ENCODE data around the gene CPNE9. TPM values are rescaled to one million over a fixed set of nuclear protein-coding genes. Genes with fewer than 3 reads are reported as not detected.

Gene CPNE9
- total and polyA plus RNA-seq, 2 of the 13 experiments (the other 11 are each of a cell fraction or from before 2014, with no cell fraction given), result 0.20 TPM; not detected in 1

DNA sequence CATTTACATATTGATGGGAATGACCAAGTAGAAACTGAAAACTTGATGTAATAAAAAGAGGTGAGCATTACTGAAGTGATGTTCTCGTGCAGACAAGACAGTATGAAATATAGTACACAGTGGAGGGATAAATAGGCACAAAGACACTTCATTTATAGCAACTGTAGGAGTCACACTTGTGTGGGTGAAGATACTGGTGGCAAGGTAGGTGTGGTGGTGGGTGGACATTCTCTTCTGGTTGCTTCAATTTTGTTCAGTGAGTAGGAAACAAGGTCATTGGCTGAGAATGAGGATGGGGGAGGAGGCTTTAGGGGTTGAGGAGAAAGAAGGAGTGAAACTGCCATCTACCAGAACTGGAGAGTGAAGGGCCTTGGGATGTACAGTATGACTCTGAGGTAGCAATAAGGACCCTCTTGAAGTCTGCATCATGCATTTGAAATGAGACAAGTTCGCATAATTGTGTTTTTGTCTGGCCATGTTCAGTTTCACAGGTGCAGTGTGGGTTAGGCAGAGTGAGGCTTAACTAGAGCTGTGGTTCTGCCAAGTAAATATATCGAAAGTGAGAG lies 6.6 kb downstream of the CPNE9 start:
- TF ChIP-seq HDAC1 (CRISPR knock-in tag; IDR thresholded peaks at IDR 0.05) (no peak), ZNF768 (CRISPR knock-in tag; IDR thresholded peaks at IDR 0.05) (no peak), REPIN1 (CRISPR knock-in tag; IDR thresholded peaks at IDR 0.05; ENCODE audit: borderline replicate concordance, low read depth) (no peak), SOX6 (IDR thresholded peaks at IDR 0.05) (no peak), SOX6 (CRISPR knock-in tag; IDR thresholded peaks at IDR 0.05) (no peak), CCAR2 (optimal IDR thresholded peaks at IDR 0.05; ENCODE audit: low read depth, low read length) (no peak), ZNF34 (CRISPR knock-in tag; IDR thresholded peaks at IDR 0.05; ENCODE audit: borderline replicate concordance) (no peak)
- Histone ChIP-seq H4K20me1 (ENCODE audit: insufficient read depth, low read length) (no peaks in the 10 kb centered on the region), H3K27ac (ENCODE audit: extremely low read length, insufficient read depth, low read length) (no peak overlapping the region), H3K79me2 (ENCODE audit: insufficient read depth, low read length) (no peaks in the 10 kb centered on the region), H3K4me3 (replicated peaks in 1 of 3; ENCODE audit: insufficient read depth in 1 of 3, low read depth in 2 of 3, low read length in 3 of 3) (no peak overlapping the region), H2AFZ (ENCODE audit: low read length) (no peak overlapping the region), H3K4me2 (ENCODE audit: low read depth, low read length) (no peak overlapping the region), H3K9me3 (ENCODE audit: low read length) (no peaks in the 10 kb centered on the region), H3K4me1 (ENCODE audit: insufficient read depth, low read length) (peaks cover 2% of the 10 kb centered on the region), H3K36me3 (replicated peaks in 1 of 2; ENCODE audit: control insufficient read depth in 1 of 2, insufficient read depth in 2 of 2, low read length in 2 of 2) (no peaks in the 10 kb centered on the region), H3K9ac (ENCODE audit: insufficient read depth, low read depth, low read length) (no peak overlapping the region), H3K27me3 (ENCODE audit: control insufficient read depth in 1 of 2, insufficient read depth in 2 of 2, low read length in 2 of 2) (peaks cover 6 to 21% of the 10 kb centered on the region in 2 experiments; a peak in 4 of 5 replicates)
- in situ Hi-C loops (cut with HindIII; ENCODE audit: extremely low pct_ligation_motif_present, low pct_unique_long_range_greater_than_20kb), result no loop called here
- DNase-seq (ENCODE audit: low spot score) (no peak), ATAC-seq (no peak), FAIRE-seq (no peak)
- intact Hi-C loops (cut with micrococcal nuclease; ENCODE audit: unreplicated experiment), result no loop called here
- no TSS peak for BruUV-seq (replicated peaks)
- WGBS (ENCODE audit: low lambda C conversion rate), result 18% methylated on average over 3 of the region's 3 CpGs
- CTCF ChIA-PET (ENCODE audit: low intra/inter-chr PET ratio, low total read pairs), result no interaction called here
- POLR2A ChIA-PET, result no interaction called here

DNA sequence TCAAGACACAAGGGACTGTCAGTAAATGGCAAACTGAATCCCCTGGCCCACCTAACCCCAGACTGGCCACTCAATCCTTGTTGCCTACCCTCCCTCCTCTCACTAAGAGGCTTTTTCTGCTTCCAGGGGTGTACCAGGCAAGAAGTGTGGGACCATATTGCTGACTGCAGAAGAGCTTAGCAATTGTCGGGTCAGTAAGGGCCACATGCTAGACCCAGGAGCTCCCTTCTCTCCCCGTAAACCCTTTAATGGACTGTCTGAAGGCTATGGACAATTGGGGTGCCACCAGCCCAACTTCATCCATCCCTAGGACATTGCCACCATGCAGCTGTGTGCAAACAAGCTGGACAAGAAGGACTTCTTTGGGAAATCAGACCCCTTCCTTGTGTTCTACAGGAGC lies 8.8 kb downstream of the CPNE9 start:
- CTCF ChIA-PET (ENCODE audit: low intra/inter-chr PET ratio, low total read pairs), result no interaction called here
- H3K4me1 ChIP-seq (ENCODE audit: insufficient read depth, low read length), result peaks cover 12% of the 10 kb centered on the region
- no peak overlapping the region for H3K27ac ChIP-seq (ENCODE audit: extremely low read length, insufficient read depth, low read length)
- H3K4me2 ChIP-seq (ENCODE audit: low read depth, low read length), result no peak overlapping the region
- 10% methylated on average over 2 of the region's 2 CpGs for WGBS (ENCODE audit: low lambda C conversion rate)
- no peaks in the 10 kb centered on the region for H3K79me2 ChIP-seq (ENCODE audit: insufficient read depth, low read length)
- POLR2A ChIA-PET, result no interaction called here
- no peak overlapping the region for H3K9ac ChIP-seq (ENCODE audit: insufficient read depth, low read depth, low read length)
- H3K36me3 ChIP-seq (replicated peaks in 1 of 2; ENCODE audit: control insufficient read depth in 1 of 2, insufficient read depth in 2 of 2, low read length in 2 of 2), result no peaks in the 10 kb centered on the region
- intact Hi-C loops (cut with micrococcal nuclease; ENCODE audit: unreplicated experiment), result no loop called here
- in situ Hi-C loops (cut with HindIII; ENCODE audit: extremely low pct_ligation_motif_present, low pct_unique_long_range_greater_than_20kb), result no loop called here
- no peaks in the 10 kb centered on the region for H4K20me1 ChIP-seq (ENCODE audit: insufficient read depth, low read length)
- no TSS peak for BruUV-seq (replicated peaks)
- peaks cover 5 to 27% of the 10 kb centered on the region in 2 experiments; a peak in 3 of 5 replicates for H3K27me3 ChIP-seq (ENCODE audit: control insufficient read depth in 1 of 2, insufficient read depth in 2 of 2, low read length in 2 of 2)
- no peak for ATAC-seq
- no peaks in the 10 kb centered on the region for H3K9me3 ChIP-seq (ENCODE audit: low read length)
- no peak overlapping the region for H2AFZ ChIP-seq (ENCODE audit: low read length)
- H3K4me3 ChIP-seq (replicated peaks in 1 of 3; ENCODE audit: insufficient read depth in 1 of 3, low read depth in 2 of 3, low read length in 3 of 3), result no peak overlapping the region
- FAIRE-seq, result no peak
- no peak for DNase-seq (ENCODE audit: low spot score)
- no peak for TF ChIP-seq ZFYVE20 (CRISPR knock-in tag; IDR thresholded peaks at IDR 0.05; ENCODE audit: borderline replicate concordance, low read depth)
- no peak for TF ChIP-seq ZNF775 (CRISPR knock-in tag; IDR thresholded peaks at IDR 0.05; ENCODE audit: borderline replicate concordance)
- no peak for TF ChIP-seq ZNF558 (CRISPR knock-in tag; IDR thresholded peaks at IDR 0.05; ENCODE audit: borderline replicate concordance)
- TF ChIP-seq MEF2D (CRISPR knock-in tag; IDR thresholded peaks at IDR 0.05), result no peak
- TF ChIP-seq, protein P1, sequence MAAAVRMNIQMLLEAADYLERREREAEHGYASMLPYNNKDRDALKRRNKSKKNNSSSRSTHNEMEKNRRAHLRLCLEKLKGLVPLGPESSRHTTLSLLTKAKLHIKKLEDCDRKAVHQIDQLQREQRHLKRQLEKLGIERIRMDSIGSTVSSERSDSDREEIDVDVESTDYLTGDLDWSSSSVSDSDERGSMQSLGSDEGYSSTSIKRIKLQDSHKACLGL (CRISPR knock-in tag; IDR thresholded peaks at IDR 0.05), result no peak
- TF ChIP-seq, protein P2, sequence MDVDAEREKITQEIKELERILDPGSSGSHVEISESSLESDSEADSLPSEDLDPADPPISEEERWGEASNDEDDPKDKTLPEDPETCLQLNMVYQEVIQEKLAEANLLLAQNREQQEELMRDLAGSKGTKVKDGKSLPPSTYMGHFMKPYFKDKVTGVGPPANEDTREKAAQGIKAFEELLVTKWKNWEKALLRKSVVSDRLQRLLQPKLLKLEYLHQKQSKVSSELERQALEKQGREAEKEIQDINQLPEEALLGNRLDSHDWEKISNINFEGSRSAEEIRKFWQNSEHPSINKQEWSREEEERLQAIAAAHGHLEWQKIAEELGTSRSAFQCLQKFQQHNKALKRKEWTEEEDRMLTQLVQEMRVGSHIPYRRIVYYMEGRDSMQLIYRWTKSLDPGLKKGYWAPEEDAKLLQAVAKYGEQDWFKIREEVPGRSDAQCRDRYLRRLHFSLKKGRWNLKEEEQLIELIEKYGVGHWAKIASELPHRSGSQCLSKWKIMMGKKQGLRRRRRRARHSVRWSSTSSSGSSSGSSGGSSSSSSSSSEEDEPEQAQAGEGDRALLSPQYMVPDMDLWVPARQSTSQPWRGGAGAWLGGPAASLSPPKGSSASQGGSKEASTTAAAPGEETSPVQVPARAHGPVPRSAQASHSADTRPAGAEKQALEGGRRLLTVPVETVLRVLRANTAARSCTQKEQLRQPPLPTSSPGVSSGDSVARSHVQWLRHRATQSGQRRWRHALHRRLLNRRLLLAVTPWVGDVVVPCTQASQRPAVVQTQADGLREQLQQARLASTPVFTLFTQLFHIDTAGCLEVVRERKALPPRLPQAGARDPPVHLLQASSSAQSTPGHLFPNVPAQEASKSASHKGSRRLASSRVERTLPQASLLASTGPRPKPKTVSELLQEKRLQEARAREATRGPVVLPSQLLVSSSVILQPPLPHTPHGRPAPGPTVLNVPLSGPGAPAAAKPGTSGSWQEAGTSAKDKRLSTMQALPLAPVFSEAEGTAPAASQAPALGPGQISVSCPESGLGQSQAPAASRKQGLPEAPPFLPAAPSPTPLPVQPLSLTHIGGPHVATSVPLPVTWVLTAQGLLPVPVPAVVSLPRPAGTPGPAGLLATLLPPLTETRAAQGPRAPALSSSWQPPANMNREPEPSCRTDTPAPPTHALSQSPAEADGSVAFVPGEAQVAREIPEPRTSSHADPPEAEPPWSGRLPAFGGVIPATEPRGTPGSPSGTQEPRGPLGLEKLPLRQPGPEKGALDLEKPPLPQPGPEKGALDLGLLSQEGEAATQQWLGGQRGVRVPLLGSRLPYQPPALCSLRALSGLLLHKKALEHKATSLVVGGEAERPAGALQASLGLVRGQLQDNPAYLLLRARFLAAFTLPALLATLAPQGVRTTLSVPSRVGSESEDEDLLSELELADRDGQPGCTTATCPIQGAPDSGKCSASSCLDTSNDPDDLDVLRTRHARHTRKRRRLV (CRISPR knock-in tag; IDR thresholded peaks at IDR 0.05), result no peak

All from HepG2 (cell line).